ENCODE measurements around the gene C5orf47. TPM values are rescaled to one million over a fixed set of nuclear protein-coding genes. Genes with fewer than 3 reads are reported as not detected.

C5orf47 gene
- total RNA-seq, 8 experiments from 2014 or later, result 0.21 to 0.95 (median 0.46) TPM; not detected in 2

DNA sequence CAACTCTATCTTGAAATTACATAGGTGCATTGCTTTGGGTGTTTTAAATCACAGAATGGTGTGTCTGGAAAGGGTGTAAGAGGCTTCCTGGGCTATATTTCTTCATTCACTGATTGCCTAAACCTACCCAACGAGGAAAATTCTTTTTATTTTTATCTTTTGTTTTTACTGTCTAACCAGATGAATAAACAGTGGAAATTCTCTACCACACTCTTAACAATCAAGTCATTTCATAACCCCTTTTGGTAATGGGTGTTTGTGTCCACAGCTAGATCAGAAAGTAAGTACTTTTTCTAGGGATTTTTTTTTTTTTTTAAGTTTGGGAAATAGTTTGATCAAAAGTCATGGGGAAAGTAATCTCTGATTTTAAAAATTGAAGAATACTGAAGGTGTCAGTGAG, 27.6 kb upstream of the C5orf47 start:
- in situ Hi-C loops (cut with MboI; ENCODE audit: low pct_unique_long_range_greater_than_20kb in 2 of 9, low sequenced_read_pairs in 9 of 9, unreplicated experiment in 9 of 9), result loop anchor here in 4 of 9 experiments (25.0 kb wide), 1 partner anchor 349 kb away; the partner anchor contains the start of gene BOD1 (in 4 of the 4)
- no peak overlapping the region for H3K27ac ChIP-seq
- 0 to 100% (median 91%) methylated on average over 1 of the region's 1 CpG; no CpG with 5 or more reads in 1 of the 10 experiments for WGBS, 10 experiments
- H3K4me1 ChIP-seq (replicated peaks in 1 of 2), result peaks cover 22 to 25% of the 10 kb centered on the region in 2 donors
- no peak for ATAC-seq (replicated peaks in 6 of 8)
- no peak overlapping the region for H3K4me3 ChIP-seq

DNA sequence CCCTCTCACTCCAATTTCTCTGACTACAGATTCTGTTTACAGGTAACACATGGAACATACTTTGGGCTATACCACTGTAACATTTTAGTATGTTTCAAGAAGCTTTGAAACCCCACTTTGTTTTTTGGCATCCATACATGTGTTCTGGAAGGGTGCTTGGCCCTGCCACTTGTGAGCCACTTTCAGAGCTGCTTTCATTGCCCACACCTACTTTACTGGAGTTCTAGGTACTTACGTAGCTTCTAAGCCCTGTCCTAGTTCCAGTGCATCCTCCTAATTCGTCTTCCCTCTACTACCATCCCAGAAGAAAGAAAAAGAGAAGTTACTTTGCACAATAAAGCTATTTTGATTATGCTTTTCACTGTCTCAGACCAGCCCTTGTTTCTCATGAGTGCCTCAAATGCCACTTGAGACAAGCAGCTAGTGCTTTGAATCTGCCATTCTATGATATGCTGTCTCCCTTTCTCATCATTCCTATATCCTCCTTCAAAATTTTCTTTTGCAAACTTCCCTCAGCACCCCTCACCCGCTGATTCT, 26.5 kb upstream of the C5orf47 start:
- in situ Hi-C loops (cut with MboI; ENCODE audit: low pct_unique_long_range_greater_than_20kb in 2 of 9, low sequenced_read_pairs in 9 of 9, unreplicated experiment in 9 of 9), result loop anchor here in 4 of 9 experiments (25.0 kb wide), 1 partner anchor 350 kb away; the partner anchor contains the start of gene BOD1 (in 4 of the 4)
- peak in 1 of 8 experiments; percentile 8 for ATAC-seq (replicated peaks in 6 of 8)
- H3K4me1 ChIP-seq (replicated peaks in 1 of 2), result peaks cover 22 to 24% of the 10 kb centered on the region in 2 donors
- 40 to 100% (median 69%) methylated on average over 1 to 3 of the region's 3 CpGs; no CpG with 5 or more reads in 2 of the 10 experiments for WGBS, 10 experiments
- peak overlapping the region in 1 of 2 donors; percentile 96 for H3K27ac ChIP-seq
- H3K4me3 ChIP-seq, result no peak overlapping the region

GRCh38 chr5:173963182-173963838, 25.7 kb upstream of the C5orf47 start:
- 0 to 60% (median 25%) methylated on average over 1 to 10 of the region's 10 CpGs for whole genome bisulfite sequencing, 10 experiments
- in situ Hi-C loops (cut with MboI; ENCODE audit: low pct_unique_long_range_greater_than_20kb in 2 of 9, low sequenced_read_pairs in 9 of 9, unreplicated experiment in 9 of 9), result loop anchor here in 4 of 9 experiments (25.0 kb wide), 1 partner anchor 351 kb away; the partner anchor contains the start of gene BOD1 (in 4 of the 4)
- ATAC-seq (replicated peaks in 6 of 8), result peak in 5 of 8 experiments; percentile 29 to 92 (median 39)
- H3K4me1 ChIP-seq (replicated peaks in 1 of 2), result peaks cover 30 to 32% of the 10 kb centered on the region in 2 donors
- peak overlapping the region; percentile 95 to 96 for H3K27ac ChIP-seq
- H3K4me3 ChIP-seq, result peak overlapping the region; percentile 14 to 45 (median 31)

DNA sequence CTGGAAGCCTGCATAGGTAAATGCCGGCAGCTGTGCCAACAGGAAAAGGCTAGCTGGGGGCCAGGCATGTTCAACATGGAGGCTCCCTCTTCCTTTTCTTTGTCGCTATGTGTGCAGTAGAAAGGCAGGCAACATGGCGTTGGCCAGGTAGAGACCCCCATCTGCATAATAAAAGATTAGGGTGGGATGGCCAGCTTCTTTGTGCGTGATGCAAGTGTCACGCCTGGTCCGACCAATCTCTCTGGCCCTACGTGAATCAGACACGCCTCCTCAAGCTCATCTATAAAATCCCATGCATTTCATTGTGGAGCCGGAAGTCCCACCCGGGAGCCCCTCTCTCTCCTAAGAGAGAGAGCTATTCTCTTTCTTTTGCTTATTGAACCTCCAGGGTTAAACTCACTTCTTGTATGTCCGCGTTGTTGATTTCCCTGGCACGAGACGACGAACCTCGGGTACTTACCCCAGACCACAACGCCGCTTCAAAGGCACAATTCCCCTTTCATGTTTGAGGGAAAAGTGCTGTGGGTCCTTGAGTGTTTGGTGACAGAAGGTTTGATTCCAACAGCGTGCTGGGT, 25.0 kb upstream of the C5orf47 start:
- Histone ChIP-seq H3K4me1 (replicated peaks in 1 of 2) (peaks cover 34 to 38% of the 10 kb centered on the region in 2 donors), H3K27ac (peak overlapping the region; percentile 95 to 96), H3K4me3 (peak overlapping the region; percentile 24 to 45 (median 36))
- peak in 7 of 8 experiments; percentile 7 to 92 (median 81) for ATAC-seq (replicated peaks in 6 of 8)
- 0 to 53% (median 33%) methylated on average over 1 to 4 of the region's 19 CpGs; no CpG with 5 or more reads in 3 of the 10 experiments for WGBS, 10 experiments
- in situ Hi-C loops (cut with MboI; ENCODE audit: low pct_unique_long_range_greater_than_20kb in 2 of 9, low sequenced_read_pairs in 9 of 9, unreplicated experiment in 9 of 9), result loop anchor here in 4 of 9 experiments (25.0 kb wide), 1 partner anchor 352 kb away; the partner anchor contains the start of gene BOD1 (in 4 of the 4)

DNA sequence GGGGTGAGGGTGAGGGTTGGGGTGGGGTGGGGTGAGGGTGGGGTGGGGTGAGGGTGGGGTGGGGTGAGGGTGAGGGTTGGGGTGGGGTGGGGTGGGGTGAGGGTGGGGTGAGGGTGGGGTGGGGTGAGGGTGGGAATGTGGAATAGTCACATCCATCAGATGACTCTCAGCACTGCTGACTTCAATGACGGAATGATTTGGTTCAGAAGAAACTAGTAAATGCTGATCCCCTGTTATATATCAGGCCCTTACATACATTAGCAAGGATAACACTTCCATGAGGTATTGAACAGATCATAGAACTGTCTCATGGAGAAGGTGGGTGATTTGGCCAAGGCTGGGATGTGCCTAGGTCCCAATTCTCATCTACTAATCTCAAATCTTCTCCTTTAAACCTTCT, 24.5 kb upstream of the C5orf47 start:
- ATAC-seq (replicated peaks in 6 of 8), result peak in 5 of 8 experiments; percentile 18 to 47 (median 42)
- WGBS, 10 experiments, result no CpG with 5 or more reads among the region's 1 CpG
- H3K4me3 ChIP-seq, result peak overlapping the region; percentile 13 to 33 (median 20)
- in situ Hi-C loops (cut with MboI; ENCODE audit: low pct_unique_long_range_greater_than_20kb in 2 of 9, low sequenced_read_pairs in 9 of 9, unreplicated experiment in 9 of 9), result loop anchor here in 4 of 9 experiments (25.0 kb wide), 1 partner anchor 352 kb away; the partner anchor contains the start of gene BOD1 (in 4 of the 4)
- H3K4me1 ChIP-seq (replicated peaks in 1 of 2), result peaks cover 34 to 44% of the 10 kb centered on the region in 2 donors
- peak overlapping the region in 1 of 2 donors; percentile 65 for H3K27ac ChIP-seq

DNA sequence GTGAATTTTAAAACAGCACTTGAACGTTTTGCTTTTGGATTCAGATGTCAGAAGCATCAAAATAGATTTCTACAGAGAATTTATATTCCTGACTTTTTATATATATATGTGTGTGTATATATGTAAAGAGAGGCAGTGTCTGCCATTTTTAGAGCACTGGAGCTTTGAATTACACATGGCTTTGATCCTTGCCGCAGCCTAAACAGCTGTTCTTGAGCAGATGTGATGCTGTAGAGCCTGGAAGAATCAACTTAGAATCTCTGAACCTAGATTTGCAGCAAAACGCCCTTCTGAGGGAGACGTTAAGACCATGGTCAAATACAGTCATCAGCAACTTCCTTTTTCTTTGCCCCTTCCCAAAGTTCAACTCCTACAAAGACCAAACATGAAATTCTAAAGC, 21.7 kb upstream of the C5orf47 start:
- in situ Hi-C loops (cut with MboI; ENCODE audit: low pct_unique_long_range_greater_than_20kb in 2 of 9, low sequenced_read_pairs in 9 of 9, unreplicated experiment in 9 of 9), result loop anchor here in 4 of 9 experiments (25.0 kb wide), 1 partner anchor 355 kb away; the partner anchor contains the start of gene BOD1 (in 4 of the 4)
- WGBS, 10 experiments, result 0 to 85% (median 62%) methylated on average over 1 to 4 of the region's 4 CpGs; no CpG with 5 or more reads in 2 of the 10 experiments
- Histone ChIP-seq H3K4me1 (replicated peaks in 1 of 2) (peaks cover 44 to 59% of the 10 kb centered on the region in 2 donors), H3K4me3 (no peak overlapping the region), H3K27ac (no peak overlapping the region)
- no peak for ATAC-seq (replicated peaks in 6 of 8)

- Histone ChIP-seq H3K4me3 (no peak overlapping the region), H3K27ac (no peak overlapping the region), H3K4me1 (replicated peaks in 1 of 2) (peaks cover 39 to 54% of the 10 kb centered on the region in 2 donors)
- in situ Hi-C loops (cut with MboI; ENCODE audit: low pct_unique_long_range_greater_than_20kb in 2 of 9, low sequenced_read_pairs in 9 of 9, unreplicated experiment in 9 of 9), result loop anchor here in 4 of 9 experiments (25.0 kb wide), 1 partner anchor 356 kb away; the partner anchor contains the start of gene BOD1 (in 4 of the 4)
- peak in 5 of 8 experiments; percentile 52 to 69 (median 59) for ATAC-seq (replicated peaks in 6 of 8)
- 20 to 67% (median 51%) methylated on average over 1 to 5 of the region's 9 CpGs; no CpG with 5 or more reads in 4 of the 10 experiments for WGBS, 10 experiments
Measured at GRCh38 chr5:173968154-173968797, 20.7 kb upstream of the C5orf47 start.

DNA sequence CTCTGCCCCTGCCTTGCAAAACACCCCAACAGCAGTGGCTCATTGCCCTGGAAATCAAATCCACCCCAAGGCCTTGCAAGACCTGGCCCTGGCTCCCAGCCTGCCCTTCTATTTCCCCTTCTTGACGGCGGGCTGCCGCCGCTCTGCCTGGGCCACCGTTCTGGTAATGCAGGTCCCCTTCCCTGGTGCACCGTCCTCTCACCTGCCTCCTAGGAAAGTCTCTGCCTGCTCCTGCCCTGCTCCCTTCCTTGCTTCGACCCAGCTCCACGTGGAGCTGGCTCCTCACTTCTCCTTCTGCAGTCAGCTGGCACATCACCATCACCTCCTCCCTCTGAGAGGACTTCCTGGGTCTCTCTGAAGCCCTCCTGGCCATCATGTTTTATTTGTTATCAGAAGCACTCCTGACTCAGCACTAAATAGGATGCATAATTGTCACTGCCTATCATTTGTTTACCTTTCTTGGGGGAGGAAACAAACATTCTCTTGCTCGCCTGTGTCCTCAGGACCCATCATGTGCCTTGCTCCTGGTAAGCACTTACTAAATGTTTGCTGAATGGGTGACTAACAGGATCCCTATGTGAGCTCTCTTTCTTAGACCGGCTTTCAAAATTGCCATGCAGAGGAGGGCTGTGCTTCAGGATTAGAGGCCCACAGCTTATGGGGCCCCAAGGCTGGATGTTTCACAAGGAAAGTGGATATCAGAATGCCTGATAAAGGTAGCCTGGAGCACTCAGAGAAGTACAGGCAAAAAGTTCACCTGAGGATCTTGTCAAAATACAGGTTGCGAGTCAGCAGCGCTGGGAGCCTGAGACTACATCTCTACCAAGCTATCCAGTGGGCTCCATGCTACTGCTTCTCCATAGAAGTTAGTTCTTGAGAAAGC, 19.6 kb upstream of the C5orf47 start:
- ATAC-seq (replicated peaks in 6 of 8), result peak in 3 of 8 experiments; percentile 7 to 51 (median 47)
- Histone ChIP-seq H3K4me1 (replicated peaks in 1 of 2) (peaks cover 34 to 56% of the 10 kb centered on the region in 2 donors), H3K27ac (peak overlapping the region in 1 of 2 donors; percentile 12), H3K4me3 (no peak overlapping the region)
- in situ Hi-C loops (cut with MboI; ENCODE audit: low pct_unique_long_range_greater_than_20kb in 2 of 9, low sequenced_read_pairs in 9 of 9, unreplicated experiment in 9 of 9), result loop anchor here in 8 of 9 experiments (5.0 to 25.0 kb wide), 4 partner anchors 345 to 357 kb away; partner anchors contain the start of gene BOD1 (in 5 of the 8)
- 77 to 100% (median 83%) methylated on average over 1 to 9 of the region's 12 CpGs; no CpG with 5 or more reads in 2 of the 10 experiments for WGBS, 10 experiments

DNA sequence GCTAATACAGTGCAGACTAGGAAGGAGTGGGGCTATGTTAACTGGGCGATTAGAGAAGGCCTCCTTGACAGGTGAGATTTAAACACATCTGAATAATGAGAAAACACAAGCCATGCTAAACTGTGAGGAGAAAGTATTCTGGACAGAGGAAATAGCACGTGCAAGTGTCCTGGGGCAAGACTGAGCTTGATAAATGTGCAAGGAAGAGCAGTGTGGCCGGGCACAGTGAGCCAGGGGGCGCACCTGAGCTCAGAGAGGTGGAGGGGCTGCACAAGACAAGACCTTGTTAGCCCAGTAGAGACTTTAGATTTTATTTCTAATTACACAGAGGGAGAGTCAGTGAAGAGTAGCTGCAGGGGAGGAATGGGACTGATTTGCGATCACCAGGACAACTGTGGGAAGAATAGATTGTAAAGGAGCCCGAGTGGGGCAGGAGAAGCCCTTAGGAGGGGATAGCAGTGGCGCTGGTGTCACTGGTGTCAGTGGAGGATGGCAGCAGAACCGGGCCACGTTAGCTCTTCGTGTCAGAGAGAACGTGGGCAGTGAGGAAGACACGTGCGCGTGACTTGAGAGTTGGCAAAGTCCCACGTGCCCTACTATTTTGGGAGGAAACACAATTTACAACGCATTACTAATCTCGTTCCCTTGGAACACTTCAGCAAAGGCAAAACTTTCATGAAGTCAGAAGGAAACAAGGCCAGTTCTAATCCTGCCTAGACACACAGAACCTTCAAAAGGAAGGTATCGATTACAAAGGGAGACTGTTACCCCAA, 17.9 kb upstream of the C5orf47 start:
- in situ Hi-C loops (cut with MboI; ENCODE audit: low pct_unique_long_range_greater_than_20kb in 2 of 9, low sequenced_read_pairs in 9 of 9, unreplicated experiment in 9 of 9), result loop anchor here in 8 of 9 experiments (5.0 to 25.0 kb wide), 4 partner anchors 346 to 359 kb away; partner anchors contain the start of gene BOD1 (in 5 of the 8)
- 61 to 100% (median 92%) methylated on average over 2 to 13 of the region's 18 CpGs for WGBS, 10 experiments
- no peak for ATAC-seq (replicated peaks in 6 of 8)
- no peak overlapping the region for H3K4me3 ChIP-seq
- no peak overlapping the region for H3K27ac ChIP-seq
- H3K4me1 ChIP-seq (replicated peaks in 1 of 2), result peaks cover 29 to 46% of the 10 kb centered on the region in 2 donors

GRCh38 chr5:173971681-173972345, 17.2 kb upstream of the C5orf47 start:
- H3K27ac ChIP-seq, result no peak overlapping the region
- no peak overlapping the region for H3K4me3 ChIP-seq
- H3K4me1 ChIP-seq (replicated peaks in 1 of 2), result peaks cover 29 to 46% of the 10 kb centered on the region in 2 donors
- in situ Hi-C loops (cut with MboI; ENCODE audit: low pct_unique_long_range_greater_than_20kb in 2 of 9, low sequenced_read_pairs in 9 of 9, unreplicated experiment in 9 of 9), result loop anchor here in 8 of 9 experiments (5.0 to 25.0 kb wide), 4 partner anchors 347 to 360 kb away; partner anchors contain the start of gene BOD1 (in 5 of the 8)
- ATAC-seq (replicated peaks in 6 of 8), result no peak
- WGBS, 10 experiments, result 80 to 100% (median 100%) methylated on average over 1 to 4 of the region's 5 CpGs; no CpG with 5 or more reads in 3 of the 10 experiments
